Activated T-helper 1 cell treated with anti-CD3 and anti-CD28 coated beads, Interleukin-12 subunit alpha, Interleukin-12 subunit beta, Interleukin-2, Interleukin-4 antibody, amounts not matched to agents 30 ng/mL and 10 ng/mL and 1 ng/mL, durations not matched to agents 14 hours and 24 hours and 36 hours (primary cell): ENCODE data around the gene AFTPH. TPM values are rescaled to one million over a fixed set of nuclear protein-coding genes. Genes with fewer than 3 reads are reported as not detected.

Source experiments
- DNase-seq: peaks from one replicate; pipeline ENCODE4 v3.0.0; 2021; ENCODE audit warnings: low spot score
- H3K27ac Mint-ChIP-seq: one replicate; pipeline ENCODE4 v1.8.0; 2021; ENCODE audit warnings: mild to moderate bottlenecking, mixed read lengths
- H3K27me3 Mint-ChIP-seq: one replicate; pipeline ENCODE4 v1.8.0; 2022; ENCODE audit warnings: mild to moderate bottlenecking, moderate library complexity, mixed read lengths; ENCODE audit not compliant: insufficient read depth
- H3K36me3 Mint-ChIP-seq: one replicate; pipeline ENCODE4 v1.8.0; 2021; ENCODE audit warnings: low read depth, mixed read lengths
- H3K4me1 Mint-ChIP-seq: one replicate; pipeline ENCODE4 v1.8.0; 2021; ENCODE audit warnings: low read depth, mixed read lengths
- H3K4me3 Mint-ChIP-seq: one replicate; pipeline ENCODE4 v1.8.0; 2021; ENCODE audit warnings: mild to moderate bottlenecking, moderate library complexity, mixed read lengths
- H3K9me3 Mint-ChIP-seq: one replicate; pipeline ENCODE4 v1.8.0; 2021; ENCODE audit warnings: mixed read lengths
- intact Hi-C: fragments of 100-400 bp; cut with micrococcal nuclease; formaldehyde crosslinking; loops from one replicate; pipeline ENCODE4 v1.15.1; 2024
- total RNA-seq: library from RNA; stranded (reverse); gene quantifications from 2 replicates; pipeline ENCODE4 v1.2.3, GENCODE V29; 2022

The AFTPH gene
- total RNA-seq, 1 donor from 2014 or later = 42.4 TPM

- Mint-ChIP-seq H3K27ac (no peak overlapping the region), H3K9me3 (no peaks in the 10 kb centered on the region), H3K4me3 (no peak overlapping the region), H3K27me3 (no peaks in the 10 kb centered on the region), H3K4me1 (peaks cover 26% of the 10 kb centered on the region), H3K36me3 (peaks cover 14% of the 10 kb centered on the region)
- no peak for DNase-seq
- intact Hi-C loops = no loop called here
These were observed 34.4 kb downstream of the AFTPH start for GRCh38 chr2:64558445-64559081.

GRCh38 chr2:64562148-64562784, 38.1 kb downstream of the AFTPH start:
- Mint-ChIP-seq H3K4me1 (peaks cover 36% of the 10 kb centered on the region), H3K27me3 (no peaks in the 10 kb centered on the region), H3K27ac (no peak overlapping the region), H3K9me3 (no peaks in the 10 kb centered on the region), H3K36me3 (peaks cover 16% of the 10 kb centered on the region), H3K4me3 (no peak overlapping the region)
- intact Hi-C loops = loop anchor here (1.0 kb wide), 3 partner anchors 40 to 513 kb away; no protein-coding TSS in a partner anchor
- no peak for DNase-seq

GRCh38 chr2:64563436-64563938, 39.4 kb downstream of the AFTPH start:
- intact Hi-C loops = no loop called here
- no peaks in the 10 kb centered on the region for H3K27me3 Mint-ChIP-seq
- H3K9me3 Mint-ChIP-seq = no peaks in the 10 kb centered on the region
- H3K4me1 Mint-ChIP-seq = peaks cover 39% of the 10 kb centered on the region
- no peak for DNase-seq
- no peak overlapping the region for H3K27ac Mint-ChIP-seq
- H3K36me3 Mint-ChIP-seq = peaks cover 18% of the 10 kb centered on the region
- no peak overlapping the region for H3K4me3 Mint-ChIP-seq

GRCh38 chr2:64565949-64566710, 42.0 kb downstream of the AFTPH start:
- DNase-seq = no peak
- H3K27ac Mint-ChIP-seq = no peak overlapping the region
- no peaks in the 10 kb centered on the region for H3K9me3 Mint-ChIP-seq
- H3K27me3 Mint-ChIP-seq = no peaks in the 10 kb centered on the region
- no peak overlapping the region for H3K4me3 Mint-ChIP-seq
- peaks cover 27% of the 10 kb centered on the region for H3K36me3 Mint-ChIP-seq
- intact Hi-C loops = no loop called here
- peaks cover 33% of the 10 kb centered on the region for H3K4me1 Mint-ChIP-seq

- Mint-ChIP-seq H3K4me3 (no peak overlapping the region), H3K36me3 (peaks cover 34% of the 10 kb centered on the region), H3K4me1 (peaks cover 24% of the 10 kb centered on the region), H3K27ac (no peak overlapping the region), H3K27me3 (no peaks in the 10 kb centered on the region), H3K9me3 (no peaks in the 10 kb centered on the region)
- intact Hi-C loops = no loop called here
- no peak for DNase-seq
These were observed 43.3 kb downstream of the AFTPH start for GRCh38 chr2:64567473-64567872.

GRCh38 chr2:64568836-64569235, 44.7 kb downstream of the AFTPH start:
- no peak for DNase-seq
- peaks cover 35% of the 10 kb centered on the region for H3K36me3 Mint-ChIP-seq
- no peak overlapping the region for H3K27ac Mint-ChIP-seq
- H3K4me1 Mint-ChIP-seq = peaks cover 20% of the 10 kb centered on the region
- H3K4me3 Mint-ChIP-seq = no peak overlapping the region
- intact Hi-C loops = no loop called here
- no peaks in the 10 kb centered on the region for H3K27me3 Mint-ChIP-seq
- no peaks in the 10 kb centered on the region for H3K9me3 Mint-ChIP-seq

GRCh38 chr2:64574871-64575270, 50.7 kb downstream of the AFTPH start:
- Mint-ChIP-seq H3K27me3 (no peaks in the 10 kb centered on the region), H3K27ac (peak overlapping the region; percentile 45), H3K4me3 (no peak overlapping the region), H3K9me3 (no peaks in the 10 kb centered on the region), H3K4me1 (peaks cover 12% of the 10 kb centered on the region), H3K36me3 (peaks cover 33% of the 10 kb centered on the region)
- intact Hi-C loops = no loop called here
- no peak for DNase-seq

- no peaks in the 10 kb centered on the region for H3K9me3 Mint-ChIP-seq
- no peak overlapping the region for H3K4me3 Mint-ChIP-seq
- intact Hi-C loops = no loop called here
- no peak for DNase-seq
- H3K4me1 Mint-ChIP-seq = peaks cover 4% of the 10 kb centered on the region
- H3K27ac Mint-ChIP-seq = no peak overlapping the region
- H3K27me3 Mint-ChIP-seq = no peaks in the 10 kb centered on the region
- H3K36me3 Mint-ChIP-seq = peaks cover 19% of the 10 kb centered on the region
These were observed 56.9 kb downstream of the AFTPH start for GRCh38 chr2:64581018-64581417.

GRCh38 chr2:64581777-64582539, 57.8 kb downstream of the AFTPH start:
- intact Hi-C loops = no loop called here
- Mint-ChIP-seq H3K9me3 (no peaks in the 10 kb centered on the region), H3K4me1 (peaks cover 10% of the 10 kb centered on the region), H3K27ac (no peak overlapping the region), H3K27me3 (no peaks in the 10 kb centered on the region), H3K36me3 (peaks cover 21% of the 10 kb centered on the region), H3K4me3 (no peak overlapping the region)
- no peak for DNase-seq

GRCh38 chr2:64582774-64583340, 58.7 kb downstream of the AFTPH start:
- H3K36me3 Mint-ChIP-seq = peaks cover 20% of the 10 kb centered on the region
- no peak overlapping the region for H3K27ac Mint-ChIP-seq
- H3K9me3 Mint-ChIP-seq = no peaks in the 10 kb centered on the region
- no peaks in the 10 kb centered on the region for H3K27me3 Mint-ChIP-seq
- peaks cover 12% of the 10 kb centered on the region for H3K4me1 Mint-ChIP-seq
- DNase-seq = no peak
- intact Hi-C loops = no loop called here
- no peak overlapping the region for H3K4me3 Mint-ChIP-seq

- intact Hi-C loops = loop anchor here (2.0 kb wide), 1 partner anchor 21 kb away; no protein-coding TSS in a partner anchor
- H3K4me1 Mint-ChIP-seq = peaks cover 12% of the 10 kb centered on the region
- H3K4me3 Mint-ChIP-seq = no peak overlapping the region
- H3K36me3 Mint-ChIP-seq = peaks cover 31% of the 10 kb centered on the region
- H3K9me3 Mint-ChIP-seq = no peaks in the 10 kb centered on the region
- DNase-seq = no peak
- H3K27ac Mint-ChIP-seq = peak overlapping the region; percentile 33
- no peaks in the 10 kb centered on the region for H3K27me3 Mint-ChIP-seq
These were observed 61.9 kb downstream of the AFTPH start for GRCh38 chr2:64586054-64586453.

GRCh38 chr2:64586883-64587481, 62.9 kb downstream of the AFTPH start:
- H3K9me3 Mint-ChIP-seq = no peaks in the 10 kb centered on the region
- no peak overlapping the region for H3K27ac Mint-ChIP-seq
- no peak for DNase-seq
- H3K36me3 Mint-ChIP-seq = peaks cover 34% of the 10 kb centered on the region
- intact Hi-C loops = loop anchor here (1.0 to 2.0 kb wide), 6 partner anchors 20 to 286 kb away; no protein-coding TSS in a partner anchor
- no peak overlapping the region for H3K4me3 Mint-ChIP-seq
- no peaks in the 10 kb centered on the region for H3K27me3 Mint-ChIP-seq
- H3K4me1 Mint-ChIP-seq = peaks cover 17% of the 10 kb centered on the region
